Measurements from ENCODE around the gene CYP4F11.
"Not testable (repeated sequence)": the region's sequence is repeated elsewhere in the genome, so short reads cannot be mapped to it uniquely, and the experiment has no call there.

- not testable (repeated sequence) for TF ChIP-seq CTCF, POLR2A (IDR thresholded peaks at IDR 0.05)
Measured at GRCh38 chr19:15972043-15972442, 37.7 kb upstream of the CYP4F11 start.

Measured in prostate gland (tissue), 2 donors.